ENCODE results near the gene PCNX1.

- no peak for TF ChIP-seq CTCF (IDR thresholded peaks at IDR 0.05)
- TF ChIP-seq POLR2A (IDR thresholded peaks at IDR 0.05): no peak
Measured at GRCh38 chr14:70916300-70916699, 9.0 kb downstream of the PCNX1 start.

All from tibial nerve (tissue), 3 donors.